Activated B cell treated with CpG ODN at 0.5 μM for 24 hours (primary cell): ENCODE data around the gene PPP6R2. TPM values are rescaled to one million over a fixed set of nuclear protein-coding genes. Genes with fewer than 3 reads are reported as not detected.

Experiments used
- ATAC-seq: fragments of 200-7000 bp; cut with Tn5 transposase; one replicate; pipeline ENCODE4 v1.10.0; 2021; ENCODE audit warnings: low read depth, mild to moderate bottlenecking, moderate library complexity
- CTCF ChIA-PET: fragments of 350-600 bp; sonication (Branson Sonifier 250); formaldehyde crosslinking; loops from one replicate; lab custom pipeline; 2021; ENCODE audit warnings: antibody characterized with exemption; lab: Charles Lee
- POLR2A ChIA-PET: fragments of 350-600 bp; sonication (Branson Sonifier 250); formaldehyde crosslinking; loops from one replicate; lab custom pipeline; 2021; ENCODE audit warnings: antibody characterized with exemption; lab: Charles Lee
- DNase-seq: peaks from one replicate; pipeline ENCODE4 v3.0.0; 2022
- H3K27ac Mint-ChIP-seq: one replicate; pipeline ENCODE4 v1.8.0; 2020; ENCODE audit warnings: mixed read lengths
- H3K27me3 Mint-ChIP-seq: one replicate; pipeline ENCODE4 v1.8.0; 2021; ENCODE audit warnings: mixed read lengths
- H3K36me3 Mint-ChIP-seq: one replicate; pipeline ENCODE4 v1.8.0; 2021; ENCODE audit warnings: low read depth, mixed read lengths
- H3K4me1 Mint-ChIP-seq: one replicate; pipeline ENCODE4 v1.8.0; 2021; ENCODE audit warnings: mixed read lengths
- H3K4me3 Mint-ChIP-seq: one replicate; pipeline ENCODE4 v1.8.0; 2020; ENCODE audit warnings: mild to moderate bottlenecking, mixed read lengths
- H3K9me3 Mint-ChIP-seq: one replicate; pipeline ENCODE4 v1.8.0; 2020; ENCODE audit warnings: mixed read lengths
- intact Hi-C: fragments of 100-400 bp; cut with micrococcal nuclease; formaldehyde crosslinking; loops from one replicate; pipeline ENCODE4 v1.15.1; 2024
- total RNA-seq: library from RNA; stranded (reverse); gene quantifications from 2 replicates; pipeline ENCODE4 v1.2.3, GENCODE V29; 2022
- TF ChIP-seq, protein P1 (sequence below): fragments of 200-600 bp; IDR thresholded peaks from one replicate; pipeline ENCODE4 v1.8.0; 2022; ENCODE audit warnings: antibody characterized with exemption, mild to moderate bottlenecking

The PPP6R2 gene
- total RNA-seq, 1 donor from 2014 or later = 77.3 TPM

DNA sequence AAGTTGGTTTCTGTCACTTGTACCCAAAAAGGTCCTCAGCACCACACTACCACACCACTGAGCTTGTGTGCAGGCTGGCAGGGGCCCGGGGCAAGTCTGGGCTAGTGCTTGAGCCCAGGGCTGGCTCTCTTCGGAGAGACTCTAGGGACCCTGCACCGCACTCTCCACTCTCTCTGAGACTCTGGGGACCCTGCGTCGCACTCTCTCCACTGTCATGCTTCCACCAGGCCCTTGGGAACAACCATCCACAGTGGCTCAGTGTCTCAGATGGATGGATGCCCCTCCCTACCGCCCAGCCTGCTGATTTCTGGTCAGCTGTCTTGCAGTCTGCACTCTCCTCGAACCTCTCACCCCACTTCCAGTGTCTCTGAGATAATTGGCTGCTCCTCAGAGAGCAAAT lies 133.7 kb downstream of the PPP6R2 start:
- Mint-ChIP-seq H3K9me3 (no peaks in the 10 kb centered on the region), H3K27me3 (no peaks in the 10 kb centered on the region), H3K4me3 (peak overlapping the region; percentile 52), H3K27ac (no peak overlapping the region), H3K4me1 (peaks cover 32% of the 10 kb centered on the region), H3K36me3 (peaks cover 2% of the 10 kb centered on the region)
- intact Hi-C loops = loop anchor here (10.0 kb wide), 2 partner anchors 232 to 542 kb away; partner anchors contain the start of gene TUBGCP6
- POLR2A ChIA-PET = no interaction called here
- TF ChIP-seq, protein P1, sequence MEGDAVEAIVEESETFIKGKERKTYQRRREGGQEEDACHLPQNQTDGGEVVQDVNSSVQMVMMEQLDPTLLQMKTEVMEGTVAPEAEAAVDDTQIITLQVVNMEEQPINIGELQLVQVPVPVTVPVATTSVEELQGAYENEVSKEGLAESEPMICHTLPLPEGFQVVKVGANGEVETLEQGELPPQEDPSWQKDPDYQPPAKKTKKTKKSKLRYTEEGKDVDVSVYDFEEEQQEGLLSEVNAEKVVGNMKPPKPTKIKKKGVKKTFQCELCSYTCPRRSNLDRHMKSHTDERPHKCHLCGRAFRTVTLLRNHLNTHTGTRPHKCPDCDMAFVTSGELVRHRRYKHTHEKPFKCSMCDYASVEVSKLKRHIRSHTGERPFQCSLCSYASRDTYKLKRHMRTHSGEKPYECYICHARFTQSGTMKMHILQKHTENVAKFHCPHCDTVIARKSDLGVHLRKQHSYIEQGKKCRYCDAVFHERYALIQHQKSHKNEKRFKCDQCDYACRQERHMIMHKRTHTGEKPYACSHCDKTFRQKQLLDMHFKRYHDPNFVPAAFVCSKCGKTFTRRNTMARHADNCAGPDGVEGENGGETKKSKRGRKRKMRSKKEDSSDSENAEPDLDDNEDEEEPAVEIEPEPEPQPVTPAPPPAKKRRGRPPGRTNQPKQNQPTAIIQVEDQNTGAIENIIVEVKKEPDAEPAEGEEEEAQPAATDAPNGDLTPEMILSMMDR = no peak
- CTCF ChIA-PET = no interaction called here
- DNase-seq (no peak), ATAC-seq (no peak)

DNA sequence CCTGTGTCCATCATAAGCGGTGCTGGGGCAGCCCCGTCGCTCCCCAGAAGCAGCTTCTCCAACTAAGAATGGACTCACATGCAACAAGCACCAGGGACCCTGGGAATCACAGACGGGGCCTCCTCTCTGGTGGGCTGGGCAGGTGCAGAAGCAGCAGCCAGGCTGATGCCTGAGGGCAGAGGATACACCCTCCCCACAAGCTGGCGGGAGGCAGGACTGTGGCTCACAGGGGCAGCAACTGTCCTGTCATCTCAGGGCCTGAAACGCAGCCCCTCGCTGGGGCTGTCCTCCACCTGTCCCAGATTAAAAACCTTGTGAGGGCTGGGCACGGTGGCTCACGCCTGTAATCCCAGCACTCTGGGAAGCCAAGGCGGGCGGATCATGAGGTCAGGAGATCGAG lies 134.8 kb downstream of the PPP6R2 start:
- peaks cover 21% of the 10 kb centered on the region for H3K4me1 Mint-ChIP-seq
- H3K4me3 Mint-ChIP-seq = no peak overlapping the region
- no peaks in the 10 kb centered on the region for H3K9me3 Mint-ChIP-seq
- ATAC-seq (no peak), DNase-seq (no peak)
- ChIA-PET POLR2A (no interaction called here), CTCF (no interaction called here)
- no peak overlapping the region for H3K27ac Mint-ChIP-seq
- no peaks in the 10 kb centered on the region for H3K27me3 Mint-ChIP-seq
- intact Hi-C loops = loop anchor here (10.0 kb wide), 2 partner anchors 233 to 543 kb away; partner anchors contain the start of gene TUBGCP6
- H3K36me3 Mint-ChIP-seq = peaks cover 2% of the 10 kb centered on the region
- TF ChIP-seq, protein P1 = no peak

DNA sequence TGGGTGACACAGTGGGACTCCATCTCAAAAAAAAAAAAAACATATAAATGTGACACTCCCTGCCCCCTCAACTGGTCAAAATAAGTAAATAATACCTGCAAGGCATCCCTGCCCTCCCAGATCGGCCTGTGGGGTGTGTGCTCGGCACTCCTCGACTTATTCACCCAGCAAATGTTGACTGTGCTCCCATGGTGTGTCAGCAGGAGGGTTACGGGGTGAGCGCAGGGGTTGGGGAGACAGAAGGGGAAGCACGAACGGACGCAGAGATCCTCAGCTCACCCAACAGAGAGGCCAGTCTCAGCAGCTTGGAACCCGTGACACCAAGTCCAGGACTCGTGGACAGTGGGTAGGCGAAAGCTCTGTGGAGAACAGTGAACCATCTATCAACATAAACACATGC lies 136.6 kb downstream of the PPP6R2 start:
- CTCF ChIA-PET = no interaction called here
- intact Hi-C loops = loop anchor here (10.0 kb wide), 2 partner anchors 235 to 545 kb away; partner anchors contain the start of gene TUBGCP6

DNA sequence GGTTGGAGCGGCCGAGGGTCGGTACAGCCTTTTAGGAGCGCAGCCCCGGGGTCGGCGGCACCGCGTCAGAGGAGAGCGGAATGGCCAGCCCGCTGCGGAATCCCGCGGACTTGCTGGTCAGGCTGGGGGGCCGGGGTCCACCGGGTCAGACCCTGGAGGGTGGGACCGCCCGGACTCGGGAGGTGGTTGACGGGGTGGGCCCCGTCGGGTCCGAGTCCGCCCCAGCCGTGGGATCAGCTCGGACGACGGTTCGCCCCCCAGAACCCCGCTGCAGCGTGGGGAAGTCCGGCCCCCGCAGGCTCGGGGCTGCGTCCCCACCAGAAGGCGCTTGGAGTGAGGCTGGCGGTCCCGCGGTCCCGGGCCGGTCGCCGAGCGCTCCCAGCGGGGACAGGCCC lies 137.9 kb downstream of the PPP6R2 start:
- POLR2A ChIA-PET = interaction anchor here (0.6 to 2.7 kb wide), 6 partner anchors 9 to 140 kb away, joined by 3 to 13 read pairs (median 4); no protein-coding TSS in a partner anchor
- peaks cover 10% of the 10 kb centered on the region for H3K4me1 Mint-ChIP-seq

More for the DNA sequence above, 136.6 kb downstream of the PPP6R2 start:
- Mint-ChIP-seq H3K4me1 (peaks cover 15% of the 10 kb centered on the region), H3K36me3 (no peaks in the 10 kb centered on the region), H3K9me3 (no peaks in the 10 kb centered on the region), H3K27me3 (no peaks in the 10 kb centered on the region), H3K27ac (no peak overlapping the region), H3K4me3 (peak overlapping the region; percentile 66)
- POLR2A ChIA-PET = interaction anchor here (2.0 to 2.7 kb wide), 2 partner anchors 10 to 28 kb away, joined by 5 to 13 read pairs; partner anchors contain the start of genes LMF2 and NCAPH2
- DNase-seq (no peak), ATAC-seq (no peak)
- TF ChIP-seq, protein P1 = no peak

DNA sequence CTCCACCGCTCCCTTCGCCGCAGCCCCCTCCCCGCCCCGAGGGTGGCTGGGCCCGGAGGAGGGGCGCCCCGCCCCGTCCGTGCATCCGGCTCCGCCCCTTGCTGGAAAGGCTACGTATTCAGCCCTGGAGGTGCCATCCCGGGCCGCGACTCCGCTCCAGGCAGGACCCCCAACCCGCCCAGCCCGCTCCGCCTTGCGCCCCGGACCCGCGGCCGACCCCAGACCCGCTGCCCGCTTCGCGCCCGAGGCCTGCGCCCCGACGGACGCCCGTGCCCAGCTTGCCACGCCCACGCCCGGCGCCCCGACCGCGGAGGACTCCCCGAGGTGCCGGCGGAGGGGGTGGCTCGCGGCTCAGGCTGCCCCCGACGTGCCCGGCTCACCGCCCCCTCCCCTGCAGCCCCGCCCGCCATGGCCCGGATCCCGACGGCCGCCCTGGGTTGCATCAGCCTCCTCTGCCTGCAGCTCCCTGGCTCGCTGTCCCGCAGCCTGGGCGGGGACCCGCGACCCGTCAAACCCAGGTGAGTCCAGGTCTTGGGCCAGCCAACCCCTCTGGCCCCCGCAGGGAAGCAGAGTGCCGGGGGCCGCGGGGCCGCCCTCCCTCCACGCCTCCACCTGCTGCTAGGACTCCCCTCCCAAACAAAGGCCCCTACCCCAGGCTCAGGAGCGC lies 138.4 kb downstream of the PPP6R2 start, which contains the start of gene ADM2:
ADM2 (plus strand) TSS at position 104 of the 667 bp plus-strand sequence; CDS start at position 409, 305 bp downstream.
- intact Hi-C loops = loop anchor here (1.0 kb wide), 1 partner anchor 11 kb away; no protein-coding TSS in a partner anchor
- no peaks in the 10 kb centered on the region for H3K9me3 Mint-ChIP-seq
- CTCF ChIA-PET = no interaction called here

More for the DNA sequence above, 137.9 kb downstream of the PPP6R2 start:
- no peak overlapping the region for H3K27ac Mint-ChIP-seq
- H3K9me3 Mint-ChIP-seq = no peaks in the 10 kb centered on the region
- DNase-seq (no peak), ATAC-seq (no peak)
- intact Hi-C loops = loop anchor here (1.0 kb wide), 1 partner anchor 11 kb away; no protein-coding TSS in a partner anchor
- H3K36me3 Mint-ChIP-seq = no peaks in the 10 kb centered on the region
- TF ChIP-seq, protein P1 = no peak
- no peaks in the 10 kb centered on the region for H3K27me3 Mint-ChIP-seq
- CTCF ChIA-PET = no interaction called here
- H3K4me3 Mint-ChIP-seq = peak overlapping the region; percentile 66

More for the DNA sequence above, 138.4 kb downstream of the PPP6R2 start, which contains the start of gene ADM2:
- TF ChIP-seq, protein P1 = no peak
- Mint-ChIP-seq H3K4me1 (peaks cover 10% of the 10 kb centered on the region), H3K36me3 (no peaks in the 10 kb centered on the region), H3K27ac (no peak within 1 kb of the TSS), H3K4me3 (peak within 1 kb of the TSS; percentile 76), H3K27me3 (no peaks in the 10 kb centered on the region)
- POLR2A ChIA-PET = interaction anchor here (0.6 to 2.7 kb wide), 5 partner anchors 12 to 140 kb away, joined by 3 to 13 read pairs (median 4); no protein-coding TSS in a partner anchor
- DNase-seq = peak; percentile 69
- ATAC-seq = peak; percentile 86
